ENCODE data around the gene SND1.

The SND1 gene

DNA sequence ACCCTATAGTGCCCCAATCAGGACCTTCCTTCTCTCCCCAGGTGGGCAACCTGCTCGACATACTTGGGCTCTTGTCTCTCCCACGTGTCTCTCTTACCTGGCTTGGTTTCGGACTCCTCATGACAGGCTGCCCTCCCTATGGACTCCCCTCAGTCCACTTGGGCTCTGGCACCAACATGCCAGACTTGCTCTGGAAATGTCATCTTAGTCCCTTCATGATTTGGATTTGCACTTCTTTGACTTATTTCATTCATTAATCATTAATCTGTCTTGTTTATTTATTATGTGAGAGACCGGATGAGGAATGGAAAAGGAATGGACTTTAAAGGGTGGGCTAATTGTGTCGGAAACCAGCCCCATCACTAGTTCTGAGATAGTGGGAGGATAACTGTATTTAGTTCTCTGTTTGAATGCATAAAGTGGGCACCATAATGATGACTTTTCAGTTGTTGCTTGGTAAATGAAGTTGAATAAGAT lies 108.0 kb downstream of the SND1 start:
- H3K4me3 ChIP-seq (ENCODE audit: low read depth, low read length) = no peak overlapping the region
- TF ChIP-seq, protein P1, sequence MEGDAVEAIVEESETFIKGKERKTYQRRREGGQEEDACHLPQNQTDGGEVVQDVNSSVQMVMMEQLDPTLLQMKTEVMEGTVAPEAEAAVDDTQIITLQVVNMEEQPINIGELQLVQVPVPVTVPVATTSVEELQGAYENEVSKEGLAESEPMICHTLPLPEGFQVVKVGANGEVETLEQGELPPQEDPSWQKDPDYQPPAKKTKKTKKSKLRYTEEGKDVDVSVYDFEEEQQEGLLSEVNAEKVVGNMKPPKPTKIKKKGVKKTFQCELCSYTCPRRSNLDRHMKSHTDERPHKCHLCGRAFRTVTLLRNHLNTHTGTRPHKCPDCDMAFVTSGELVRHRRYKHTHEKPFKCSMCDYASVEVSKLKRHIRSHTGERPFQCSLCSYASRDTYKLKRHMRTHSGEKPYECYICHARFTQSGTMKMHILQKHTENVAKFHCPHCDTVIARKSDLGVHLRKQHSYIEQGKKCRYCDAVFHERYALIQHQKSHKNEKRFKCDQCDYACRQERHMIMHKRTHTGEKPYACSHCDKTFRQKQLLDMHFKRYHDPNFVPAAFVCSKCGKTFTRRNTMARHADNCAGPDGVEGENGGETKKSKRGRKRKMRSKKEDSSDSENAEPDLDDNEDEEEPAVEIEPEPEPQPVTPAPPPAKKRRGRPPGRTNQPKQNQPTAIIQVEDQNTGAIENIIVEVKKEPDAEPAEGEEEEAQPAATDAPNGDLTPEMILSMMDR (IDR thresholded peaks at IDR 0.05; ENCODE audit: low read depth, low read length, missing control alignments) = no peak
- DNase-seq (ENCODE audit: low read depth) = no peak

DNA sequence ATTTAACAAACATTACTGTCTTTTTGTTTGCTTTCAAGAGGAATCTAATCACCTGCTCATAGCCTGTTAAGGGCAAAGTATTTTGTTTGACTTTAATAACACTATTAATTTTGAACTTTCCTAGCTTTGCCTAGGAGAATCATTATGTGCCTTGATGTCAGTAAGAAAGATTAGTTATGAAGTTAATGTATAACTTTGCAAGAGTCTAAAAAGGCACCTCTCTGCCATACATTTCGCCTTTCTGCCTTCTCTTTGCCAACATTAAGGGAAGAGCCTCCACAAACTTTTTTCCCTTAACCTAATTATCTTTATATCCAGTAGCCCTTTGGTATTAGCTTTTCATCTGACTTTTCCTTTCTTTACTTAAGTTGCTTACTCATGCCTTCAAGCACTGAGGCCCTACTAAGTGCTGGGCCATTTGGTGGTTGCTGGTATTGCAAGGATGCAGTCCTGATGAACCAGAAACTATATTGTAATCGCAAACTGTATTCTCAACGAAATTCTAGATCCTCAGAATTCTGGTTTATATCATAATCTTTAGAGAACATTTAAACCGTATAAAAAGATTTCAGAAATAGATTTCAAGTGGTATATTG lies 108.5 kb downstream of the SND1 start:
- no peak overlapping the region for H3K4me3 ChIP-seq (ENCODE audit: low read depth, low read length)
- TF ChIP-seq, protein P1 (IDR thresholded peaks at IDR 0.05; ENCODE audit: low read depth, low read length, missing control alignments) = no peak
- no peak for DNase-seq (ENCODE audit: low read depth)

DNA sequence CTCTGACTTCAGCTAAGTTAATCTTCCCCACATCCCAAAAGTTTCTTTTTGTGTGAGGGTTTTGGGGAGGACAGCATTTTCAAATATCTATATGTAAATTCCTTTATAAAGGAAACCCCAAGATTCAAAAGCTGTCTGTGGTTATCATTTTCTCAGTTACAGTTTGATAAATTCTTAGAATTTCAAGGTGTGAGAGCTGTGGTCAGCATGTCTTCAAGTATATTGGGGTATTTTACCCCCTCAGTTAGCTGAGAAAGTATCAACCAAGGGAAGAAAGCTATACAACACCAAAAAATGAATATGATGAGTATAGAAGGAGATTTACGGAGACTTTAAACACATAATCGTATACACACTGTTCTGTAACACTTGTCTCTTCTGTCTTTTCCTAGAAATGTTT lies 109.2 kb downstream of the SND1 start:
- H3K4me3 ChIP-seq (ENCODE audit: low read depth, low read length) = no peak overlapping the region
- DNase-seq (ENCODE audit: low read depth) = no peak
- TF ChIP-seq, protein P1 (IDR thresholded peaks at IDR 0.05; ENCODE audit: low read depth, low read length, missing control alignments) = no peak

DNA sequence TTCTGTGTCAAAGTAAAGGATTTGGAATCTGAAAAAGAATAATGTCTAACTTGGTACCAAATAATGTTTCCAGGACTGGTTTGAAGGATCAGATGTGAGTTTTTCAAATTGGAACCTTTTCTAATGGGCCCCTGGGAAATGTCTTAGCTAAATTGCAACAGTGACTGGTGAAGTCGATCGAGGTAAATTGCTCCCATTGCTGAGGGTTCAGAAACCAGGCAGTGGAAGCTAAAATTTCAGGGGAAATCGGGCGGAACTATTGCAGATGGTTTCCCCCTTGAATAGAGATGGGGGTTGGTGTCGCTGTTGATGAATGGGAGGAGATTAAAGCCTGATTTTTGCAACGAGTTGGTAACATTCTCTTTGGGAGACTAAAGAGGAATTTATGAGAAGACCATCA lies 112.7 kb downstream of the SND1 start:
- TF ChIP-seq, protein P1 (IDR thresholded peaks at IDR 0.05; ENCODE audit: low read depth, low read length, missing control alignments) = no peak
- H3K4me3 ChIP-seq (ENCODE audit: low read depth, low read length) = no peak overlapping the region
- no peak for DNase-seq (ENCODE audit: low read depth)

DNA sequence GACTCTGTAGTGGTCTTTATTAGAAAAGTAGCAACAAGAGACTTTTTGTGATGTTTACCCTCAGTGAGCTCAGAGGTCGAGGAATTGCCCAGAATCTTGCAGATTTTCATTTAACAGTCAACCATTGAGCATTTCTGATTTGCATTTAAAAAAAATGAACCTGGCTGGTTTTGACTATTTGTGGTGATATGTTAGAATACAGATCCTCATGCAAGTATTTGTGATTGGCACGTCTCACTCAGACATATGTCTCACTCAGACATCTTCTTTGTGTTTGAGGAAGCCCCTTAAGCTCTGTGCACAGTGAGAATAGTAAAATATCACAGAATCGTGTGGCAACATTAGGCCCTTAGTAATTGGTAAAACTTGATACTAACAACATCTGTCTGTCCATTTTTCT lies 113.2 kb downstream of the SND1 start:
- no peak overlapping the region for H3K4me3 ChIP-seq (ENCODE audit: low read depth, low read length)
- DNase-seq (ENCODE audit: low read depth) = no peak
- TF ChIP-seq, protein P1 (IDR thresholded peaks at IDR 0.05; ENCODE audit: low read depth, low read length, missing control alignments) = no peak

DNA sequence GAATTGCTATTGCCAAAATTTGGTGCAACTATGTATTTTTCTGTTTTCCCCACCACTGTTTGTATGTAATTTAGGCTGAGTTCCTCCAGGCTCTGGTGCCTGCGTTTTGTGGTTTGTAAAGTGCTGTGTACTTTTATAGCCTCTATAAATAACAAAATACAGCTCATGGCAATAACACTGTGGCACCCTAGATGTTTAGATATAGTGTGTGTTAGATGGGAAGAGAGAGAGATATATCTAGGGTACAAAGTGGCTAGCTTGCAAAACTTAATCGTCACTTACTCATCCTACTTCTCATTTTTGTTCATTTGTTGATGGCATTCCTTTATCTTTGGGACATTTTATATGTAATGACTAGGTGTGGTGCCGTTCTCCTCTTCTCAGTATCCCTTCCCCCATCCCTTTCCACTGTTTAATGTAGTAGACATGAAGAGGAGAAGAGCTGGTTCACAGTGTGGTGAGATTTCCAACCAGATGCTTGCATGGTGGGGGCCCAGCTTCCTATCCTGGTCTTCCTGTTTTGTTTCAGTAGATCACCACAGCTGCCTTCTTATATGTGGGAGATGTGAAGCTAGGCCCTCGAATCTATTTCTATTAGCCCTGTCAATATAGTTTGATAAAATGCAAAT lies 115.0 kb downstream of the SND1 start:
- no peak overlapping the region for H3K4me3 ChIP-seq (ENCODE audit: low read depth, low read length)
- TF ChIP-seq, protein P1 (IDR thresholded peaks at IDR 0.05; ENCODE audit: low read depth, low read length, missing control alignments) = no peak
- DNase-seq (ENCODE audit: low read depth) = no peak

DNA sequence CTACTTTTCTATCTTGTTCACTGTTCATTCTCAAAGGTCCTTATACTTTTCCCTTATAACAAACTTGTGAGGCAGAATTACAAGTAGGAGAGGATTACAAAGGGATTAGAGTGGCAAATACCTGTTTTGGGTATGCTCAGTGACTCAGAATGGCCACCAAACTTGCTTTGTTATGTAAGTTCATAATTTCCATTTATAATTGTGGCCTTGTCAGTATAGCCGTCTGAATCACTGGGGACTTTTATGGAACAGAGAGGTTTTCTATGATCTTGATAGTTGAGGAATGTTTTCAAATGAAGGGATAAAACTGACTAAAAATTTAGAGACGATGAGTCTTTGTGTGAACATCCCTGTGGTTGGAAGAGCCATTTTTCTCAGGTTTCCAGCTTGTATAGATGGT lies 116.2 kb downstream of the SND1 start:
- no peak for DNase-seq (ENCODE audit: low read depth)
- TF ChIP-seq, protein P1 (IDR thresholded peaks at IDR 0.05; ENCODE audit: low read depth, low read length, missing control alignments) = no peak
- H3K4me3 ChIP-seq (ENCODE audit: low read depth, low read length) = no peak overlapping the region

Data from GM12864 (cell line).